Osteoblast (primary cell): ENCODE data around the gene CDC37L1. TPM values are rescaled to one million over a fixed set of nuclear protein-coding genes. Genes with fewer than 3 reads are reported as not detected.

Experiments
- DNase-seq: peaks from one replicate; pipeline ENCODE4 v3.0.0; 2011; ENCODE audit warnings: low spot score, mixed read lengths; ENCODE audit not compliant: insufficient read length; ENCODE audit errors: missing footprints
- H2AFZ ChIP-seq: 2 replicates; pipeline ENCODE4 v1.6.0; 2011; ENCODE audit warnings: mild to moderate bottlenecking, low read length
- H3K27ac ChIP-seq: 2 replicates; pipeline ENCODE4 v1.5.1; 2011; ENCODE audit warnings: mild to moderate bottlenecking, low read depth, low read length, moderate library complexity
- H3K27me3 ChIP-seq: 2 replicates; pipeline ENCODE4 v1.6.0; 2012; ENCODE audit warnings: mild to moderate bottlenecking, control low read depth, inconsistent platforms, low read length, moderate library complexity; ENCODE audit not compliant: insufficient read depth
- H3K36me3 ChIP-seq: 2 replicates; pipeline ENCODE4 v1.5.1; 2011; ENCODE audit warnings: mild to moderate bottlenecking, low read length, control low read depth, moderate library complexity; ENCODE audit not compliant: insufficient read depth
- H3K4me1 ChIP-seq: 2 replicates; pipeline ENCODE4 v1.5.1; 2011; ENCODE audit warnings: mild to moderate bottlenecking, low read length, control low read depth, moderate library complexity; ENCODE audit not compliant: insufficient read depth
- H3K4me2 ChIP-seq: 2 replicates; pipeline ENCODE4 v1.6.0; 2011; ENCODE audit warnings: mild to moderate bottlenecking, low read length; ENCODE audit not compliant: insufficient read depth
- H3K4me3 ChIP-seq: fragments of 200-600 bp; sonication (generic); 3 replicates; pipeline ENCODE4 v1.5.1; 2012; ENCODE audit warnings: mild to moderate bottlenecking, low read length, inconsistent platforms; ENCODE audit not compliant: insufficient read depth
- H3K79me2 ChIP-seq: 2 replicates; pipeline ENCODE4 v1.6.0; 2012; ENCODE audit warnings: mild to moderate bottlenecking, low read length, control low read depth, inconsistent platforms; ENCODE audit not compliant: insufficient read depth
- H3K9me3 ChIP-seq: 2 replicates; pipeline ENCODE4 v1.5.1; 2011; ENCODE audit warnings: low read depth, low read length, control low read depth
- H4K20me1 ChIP-seq: 2 replicates; pipeline ENCODE4 v1.6.0; 2012; ENCODE audit warnings: mild to moderate bottlenecking, low read length, control low read depth; ENCODE audit not compliant: insufficient read depth
- total RNA-seq: library from RNA; depleted of rRNA; stranded (reverse); fragments of >200 nt; gene quantifications from 2 replicates; pipeline ENCODE4 v1.2.3, GENCODE V29; 2012
- TF ChIP-seq, protein P1 (sequence below): IDR thresholded peaks from 2 replicates; pipeline ENCODE4 v1.5.1; 2011; ENCODE audit warnings: mild to moderate bottlenecking, low read depth, low read length, moderate library complexity; ENCODE audit errors: extremely low read depth

CDC37L1 gene
- total RNA-seq, 1 donor, result 29.3 TPM

DNA sequence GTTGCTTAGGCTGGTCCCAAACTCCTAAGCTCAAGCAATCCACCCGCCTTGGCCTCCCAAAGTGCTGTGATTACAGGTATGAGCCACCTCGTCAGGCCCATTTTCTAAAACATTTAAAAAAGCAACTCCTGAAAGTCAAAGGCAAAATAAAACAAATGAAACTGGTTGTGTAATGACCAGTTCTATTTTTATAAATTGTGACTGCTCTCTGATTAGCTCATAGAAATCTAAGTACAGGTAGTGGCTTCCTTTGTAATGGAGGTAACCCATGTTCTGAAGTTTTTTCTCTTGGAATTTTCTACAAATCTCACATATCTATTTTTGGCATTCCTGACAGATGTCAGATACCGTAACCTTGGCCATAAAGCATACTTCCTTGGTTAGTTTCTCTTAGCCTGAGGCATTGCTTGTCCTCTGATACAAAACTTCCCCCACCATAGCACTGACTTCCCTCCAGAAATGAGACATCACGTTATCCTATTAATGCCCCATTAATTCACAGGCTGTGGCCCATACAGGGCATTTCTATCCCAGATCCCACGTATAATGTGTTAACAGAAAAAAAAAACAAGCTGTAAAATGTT lies 75.7 kb downstream of the CDC37L1 start:
- DNase-seq, result no peak

DNA sequence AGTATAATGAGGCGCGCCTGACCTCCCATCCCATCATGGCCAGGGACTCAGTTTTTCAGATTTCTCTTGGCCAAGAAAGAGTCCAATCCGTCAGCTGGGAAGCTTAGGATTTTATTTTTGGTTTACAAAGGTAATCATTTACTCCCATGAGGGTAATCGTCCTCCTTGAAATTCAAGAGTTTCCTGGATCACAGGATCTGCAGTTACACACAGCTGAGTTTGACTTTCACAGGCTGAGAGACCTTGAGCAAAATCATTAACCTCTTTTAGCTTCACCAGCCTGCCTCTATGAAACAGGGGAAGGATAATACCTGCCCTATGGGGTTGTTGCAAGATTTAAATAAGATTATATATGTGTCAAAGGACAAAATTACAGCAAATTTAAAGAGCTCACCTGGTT lies 77.1 kb downstream of the CDC37L1 start:
- TF ChIP-seq, protein P1, sequence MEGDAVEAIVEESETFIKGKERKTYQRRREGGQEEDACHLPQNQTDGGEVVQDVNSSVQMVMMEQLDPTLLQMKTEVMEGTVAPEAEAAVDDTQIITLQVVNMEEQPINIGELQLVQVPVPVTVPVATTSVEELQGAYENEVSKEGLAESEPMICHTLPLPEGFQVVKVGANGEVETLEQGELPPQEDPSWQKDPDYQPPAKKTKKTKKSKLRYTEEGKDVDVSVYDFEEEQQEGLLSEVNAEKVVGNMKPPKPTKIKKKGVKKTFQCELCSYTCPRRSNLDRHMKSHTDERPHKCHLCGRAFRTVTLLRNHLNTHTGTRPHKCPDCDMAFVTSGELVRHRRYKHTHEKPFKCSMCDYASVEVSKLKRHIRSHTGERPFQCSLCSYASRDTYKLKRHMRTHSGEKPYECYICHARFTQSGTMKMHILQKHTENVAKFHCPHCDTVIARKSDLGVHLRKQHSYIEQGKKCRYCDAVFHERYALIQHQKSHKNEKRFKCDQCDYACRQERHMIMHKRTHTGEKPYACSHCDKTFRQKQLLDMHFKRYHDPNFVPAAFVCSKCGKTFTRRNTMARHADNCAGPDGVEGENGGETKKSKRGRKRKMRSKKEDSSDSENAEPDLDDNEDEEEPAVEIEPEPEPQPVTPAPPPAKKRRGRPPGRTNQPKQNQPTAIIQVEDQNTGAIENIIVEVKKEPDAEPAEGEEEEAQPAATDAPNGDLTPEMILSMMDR, result no peak

More for the DNA sequence above, 75.7 kb downstream of the CDC37L1 start:
- Histone ChIP-seq H3K9me3 (no peaks in the 10 kb centered on the region), H3K27ac (no peak overlapping the region), H3K4me3 (no peak overlapping the region), H3K4me2 (no peak overlapping the region), H2AFZ (no peak overlapping the region), H3K27me3 (peaks cover 4% of the 10 kb centered on the region), H4K20me1 (no peaks in the 10 kb centered on the region), H3K36me3 (no peaks in the 10 kb centered on the region), H3K4me1 (no peaks in the 10 kb centered on the region), H3K79me2 (no peaks in the 10 kb centered on the region)
- TF ChIP-seq, protein P1, result no peak

More for the DNA sequence above, 77.1 kb downstream of the CDC37L1 start:
- no peak overlapping the region for H3K4me3 ChIP-seq
- H3K4me1 ChIP-seq, result no peaks in the 10 kb centered on the region
- H3K9me3 ChIP-seq, result no peaks in the 10 kb centered on the region
- H3K79me2 ChIP-seq, result no peaks in the 10 kb centered on the region
- H4K20me1 ChIP-seq, result no peaks in the 10 kb centered on the region
- DNase-seq, result no peak
- peaks cover 4% of the 10 kb centered on the region for H3K27me3 ChIP-seq
- H3K27ac ChIP-seq, result no peak overlapping the region
- H2AFZ ChIP-seq, result no peak overlapping the region
- H3K36me3 ChIP-seq, result no peaks in the 10 kb centered on the region
- H3K4me2 ChIP-seq, result no peak overlapping the region

Other genes with a start within 250 kb of the CDC37L1 start
- 20.0 and 25.7 TPM in 2 replicates for gene SLC1A1, start 189.1 kb upstream of the CDC37L1 start, total RNA-seq
- gene PLPP6, start 17.3 kb upstream of the CDC37L1 start, total RNA-seq, result 7.2 and 8.3 TPM in 2 replicates
- gene SPATA6L, start 13.1 kb upstream of the CDC37L1 start, total RNA-seq, result 0.72 and 1.2 TPM in 2 replicates
- gene AK3, start 61.6 kb downstream of the CDC37L1 start, total RNA-seq, result 48.9 and 77.2 TPM in 2 replicates
- gene RCL1, start 113.4 kb downstream of the CDC37L1 start, total RNA-seq, result 11.5 and 15.6 TPM in 2 replicates